ENCODE results near the gene XKR3. TPM values are rescaled to one million over a fixed set of nuclear protein-coding genes. Genes with fewer than 3 reads are reported as not detected.
"Not testable (repeated sequence)": the region's sequence is repeated elsewhere in the genome, so short reads cannot be mapped to it uniquely, and the experiment has no call there.

The XKR3 gene
- total RNA-seq: not detected

DNA sequence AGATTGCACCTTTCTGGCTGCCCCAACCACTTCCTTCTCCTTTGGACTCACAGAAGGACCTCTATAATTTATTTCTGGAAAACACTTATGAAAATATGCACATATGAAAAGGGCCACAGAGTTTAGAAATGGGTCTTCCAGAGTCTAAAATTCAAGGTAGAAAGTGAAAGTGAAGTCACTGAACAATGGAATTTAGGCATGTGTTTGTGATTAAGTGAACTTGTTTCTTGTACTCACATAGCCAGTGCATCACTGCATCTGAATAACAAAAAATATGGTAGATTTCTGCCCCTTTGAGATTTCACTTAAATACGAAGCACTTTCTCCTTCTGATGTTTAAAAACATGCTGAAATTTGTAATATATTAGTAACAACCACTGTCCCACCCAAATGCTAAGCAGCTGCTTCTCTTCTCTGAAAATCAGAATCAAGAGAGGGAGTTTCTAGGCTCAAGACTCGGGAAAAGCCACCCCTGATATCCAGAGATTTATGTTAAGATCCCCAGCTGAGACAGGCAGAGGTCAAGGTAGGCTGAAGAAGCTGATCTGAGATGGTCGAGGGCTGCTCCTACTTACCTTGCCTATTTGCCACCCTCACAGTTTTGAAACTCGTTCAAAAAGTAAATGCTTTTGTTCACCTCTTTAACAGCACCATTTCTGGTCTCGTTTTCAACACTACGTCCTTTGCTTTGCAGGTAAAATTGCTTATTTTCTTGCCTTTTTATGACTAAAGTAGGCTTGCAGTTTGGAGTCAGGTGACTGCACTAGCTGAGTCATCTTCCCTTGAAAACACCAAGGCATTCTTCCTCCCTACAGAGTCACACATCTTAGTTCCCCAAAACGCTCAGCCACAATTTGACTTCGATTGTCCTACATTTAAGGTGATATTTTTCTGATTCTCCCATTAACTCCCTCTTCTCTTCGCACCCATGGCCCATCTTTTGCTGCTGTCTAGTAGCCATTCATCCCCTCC lies at the start of gene XKR3:
Gene XKR3, minus strand, starts transcription at position 696 of the 972 bp plus-strand sequence. CDS start 17,338 bp downstream, outside the sequence.
- intact Hi-C loops (cut with DNase I): no loop called here
- no peak within 1 kb of the TSS for H3K4me3 ChIP-seq
- H3K9me3 ChIP-seq: no peaks in the 10 kb centered on the region
- no peak within 1 kb of the TSS for H3K27ac ChIP-seq
- no peaks in the 10 kb centered on the region for H3K36me3 ChIP-seq
- TF ChIP-seq CTCF (IDR thresholded peaks at IDR 0.05) (no peak), POLR2AphosphoS5 (IDR thresholded peaks at IDR 0.05; ENCODE audit: insufficient read depth in 1 of 2, low read depth in 1 of 2) (no peak), POLR2A (IDR thresholded peaks at IDR 0.05) (no peak)
- H3K27me3 ChIP-seq: no peaks in the 10 kb centered on the region
- H3K4me1 ChIP-seq: no peaks in the 10 kb centered on the region
- no peak for DNase-seq (ENCODE audit: extremely low spot score in 2 of 2)

GRCh38 chr22:16869640-16870039 lies 44.4 kb upstream of the XKR3 start:
- DNase-seq (ENCODE audit: extremely low spot score in 2 of 2); H3K27me3 ChIP-seq; intact Hi-C loops (cut with DNase I); H3K36me3 ChIP-seq; H3K4me1 ChIP-seq; H3K9me3 ChIP-seq; H3K27ac ChIP-seq; H3K4me3 ChIP-seq: not testable (repeated sequence)

DNA sequence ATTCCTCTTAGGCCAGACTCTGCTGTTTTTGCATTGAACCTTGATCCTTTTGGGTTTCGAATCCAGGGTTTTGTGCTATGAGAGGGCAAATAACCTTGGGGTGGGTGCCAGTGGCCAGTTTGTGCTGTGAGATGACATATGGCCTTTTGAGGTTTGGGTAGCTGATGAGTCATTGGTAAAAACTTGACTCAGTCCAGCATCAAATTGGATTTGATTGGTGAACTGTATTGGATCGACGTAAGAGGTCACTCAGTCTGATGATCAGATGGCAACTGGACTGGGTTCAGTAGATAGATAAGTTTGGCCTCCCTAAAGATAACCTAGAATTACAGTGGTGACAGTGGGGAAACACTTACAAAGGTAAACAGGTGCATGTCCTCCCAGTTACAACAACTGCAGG lies 41.0 kb upstream of the XKR3 start:
- TF ChIP-seq POLR2AphosphoS5 (IDR thresholded peaks at IDR 0.05; ENCODE audit: insufficient read depth in 1 of 2, low read depth in 1 of 2) (no peak), CTCF (IDR thresholded peaks at IDR 0.05) (no peak)
- no peaks in the 10 kb centered on the region for H3K4me1 ChIP-seq
- intact Hi-C loops (cut with DNase I): no loop called here
- no peaks in the 10 kb centered on the region for H3K9me3 ChIP-seq
- no peak for DNase-seq (ENCODE audit: extremely low spot score in 2 of 2)
- H3K36me3 ChIP-seq: no peaks in the 10 kb centered on the region
- H3K4me3 ChIP-seq: no peak overlapping the region
- no peaks in the 10 kb centered on the region for H3K27me3 ChIP-seq
- H3K27ac ChIP-seq: no peak overlapping the region

DNA sequence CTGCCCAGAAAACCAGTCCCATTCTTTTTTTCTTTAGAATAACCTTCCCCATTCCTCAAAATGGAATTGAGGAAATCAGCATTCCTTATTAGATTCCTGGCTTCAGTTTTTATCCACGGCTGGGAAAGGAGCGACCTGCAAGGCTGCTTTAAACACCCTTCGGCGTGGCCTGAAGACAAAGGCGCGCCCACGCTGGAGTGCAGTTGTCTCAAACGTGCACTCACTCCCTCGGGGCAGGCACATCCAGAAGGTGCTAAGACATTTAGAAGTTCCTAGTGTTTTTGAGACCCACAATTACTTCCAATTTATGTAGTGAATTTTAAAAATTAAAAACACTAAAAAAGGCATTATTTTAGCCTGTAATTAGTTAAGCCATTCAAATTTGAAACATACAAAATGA lies 31.6 kb upstream of the XKR3 start:
- H3K4me1 ChIP-seq; H3K4me3 ChIP-seq; DNase-seq (ENCODE audit: extremely low spot score in 2 of 2); H3K36me3 ChIP-seq; H3K9me3 ChIP-seq; H3K27me3 ChIP-seq; H3K27ac ChIP-seq; intact Hi-C loops (cut with DNase I): not testable (repeated sequence)

GRCh38 chr22:16854631-16855030 lies 29.4 kb upstream of the XKR3 start:
- Histone ChIP-seq H3K36me3 (no peaks in the 10 kb centered on the region), H3K9me3 (no peaks in the 10 kb centered on the region), H3K4me3 (no peak overlapping the region), H3K4me1 (no peaks in the 10 kb centered on the region), H3K27ac (no peak overlapping the region), H3K27me3 (no peaks in the 10 kb centered on the region)
- TF ChIP-seq CTCF (IDR thresholded peaks at IDR 0.05) (no peak), POLR2A (IDR thresholded peaks at IDR 0.05) (no peak), POLR2AphosphoS5 (IDR thresholded peaks at IDR 0.05; ENCODE audit: insufficient read depth in 1 of 2, low read depth in 1 of 2) (no peak)
- DNase-seq (ENCODE audit: extremely low spot score in 2 of 2): no peak
- intact Hi-C loops (cut with DNase I): no loop called here

- H3K9me3 ChIP-seq; H3K36me3 ChIP-seq; H3K27me3 ChIP-seq; intact Hi-C loops (cut with DNase I); H3K27ac ChIP-seq; DNase-seq (ENCODE audit: extremely low spot score in 2 of 2); H3K4me1 ChIP-seq; H3K4me3 ChIP-seq: not testable (repeated sequence)
Observed at GRCh38 chr22:16851268-16851996, 26.2 kb upstream of the XKR3 start.
